ENCODE results near the gene GABRB1.

GABRB1 gene

DNA sequence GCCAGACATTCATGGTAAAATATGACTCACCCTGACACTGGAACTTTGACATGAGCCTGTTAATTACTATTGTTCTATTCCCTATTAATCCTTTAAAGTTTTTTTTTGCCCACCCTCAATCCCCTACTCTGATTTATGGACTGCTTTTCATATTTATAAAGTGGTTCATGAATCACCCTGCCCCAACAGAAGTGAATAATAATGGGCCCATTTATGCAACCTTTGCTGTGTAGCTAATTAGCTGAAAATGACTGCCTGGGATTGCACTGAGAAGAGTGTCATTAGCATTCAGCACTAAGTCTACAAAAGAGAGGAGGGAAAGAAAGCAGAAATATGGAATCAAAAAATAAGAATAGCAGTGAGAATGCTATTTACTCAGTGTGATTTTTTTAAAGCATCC is 277.8 kb downstream of the GABRB1 start:
- no peak for TF ChIP-seq CTCF (IDR thresholded peaks at IDR 0.05)

GRCh38 chr4:47312170-47312569 is 280.8 kb downstream of the GABRB1 start:
- TF ChIP-seq CTCF (IDR thresholded peaks at IDR 0.05) = no peak

- no peak for TF ChIP-seq CTCF (IDR thresholded peaks at IDR 0.05)
Observed at GRCh38 chr4:47313384-47313783, 282.0 kb downstream of the GABRB1 start.

DNA sequence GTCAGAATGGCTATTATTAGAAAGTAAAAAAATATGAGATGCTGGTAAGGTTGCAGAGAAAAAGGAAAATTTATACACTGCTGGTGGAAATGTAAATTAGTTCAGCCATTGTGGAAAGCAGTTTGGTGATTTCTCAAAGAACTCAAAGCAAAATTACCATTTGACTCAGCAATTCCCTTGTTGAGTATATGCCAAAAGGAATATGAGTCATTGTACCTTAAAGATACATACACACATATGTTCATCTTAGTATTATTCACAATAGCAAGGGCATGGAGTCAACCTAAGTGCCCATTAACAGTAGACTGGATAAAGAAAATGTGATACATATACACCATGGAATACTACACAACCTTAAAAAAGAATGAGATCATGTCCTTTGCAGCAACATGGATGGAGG is 284.0 kb downstream of the GABRB1 start:
- no peak for TF ChIP-seq CTCF (IDR thresholded peaks at IDR 0.05)

DNA sequence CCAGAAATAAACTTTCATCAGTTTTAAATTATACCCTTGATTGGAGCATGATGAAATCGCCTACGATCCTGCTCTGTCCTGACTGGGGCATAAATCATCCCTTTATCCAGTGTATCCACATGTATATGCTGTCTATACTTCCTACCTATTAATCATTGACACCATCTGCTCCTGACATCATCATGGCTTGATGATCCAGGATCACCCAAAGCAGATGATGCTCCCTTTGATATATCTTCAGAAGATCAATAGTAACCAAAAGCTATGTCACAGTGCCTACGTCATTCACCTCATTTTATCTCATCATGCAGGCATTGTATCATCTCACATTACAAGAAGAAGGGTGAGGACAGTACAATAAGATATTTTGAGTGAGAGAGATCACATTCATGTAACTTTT is 294.7 kb downstream of the GABRB1 start:
- TF ChIP-seq CTCF (IDR thresholded peaks at IDR 0.05) = no peak

DNA sequence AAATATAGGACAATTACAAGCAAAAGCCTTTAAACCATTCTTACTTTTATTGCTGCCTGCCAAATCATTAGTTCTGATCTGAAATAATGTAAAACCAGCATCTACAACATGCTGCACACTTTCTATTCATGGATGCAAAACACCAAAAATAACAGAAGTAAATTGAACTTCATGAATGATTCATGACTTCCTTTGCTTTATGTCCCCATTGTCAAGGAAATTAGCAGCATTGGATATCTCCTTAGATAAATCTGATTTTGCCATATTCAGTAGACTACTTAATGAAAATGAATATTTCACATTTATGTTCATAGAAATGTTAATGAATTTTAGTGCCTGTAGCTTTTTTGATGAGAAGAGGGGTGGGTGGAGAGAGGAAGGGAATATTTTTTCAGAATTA is 299.5 kb downstream of the GABRB1 start:
- no peak for TF ChIP-seq CTCF (IDR thresholded peaks at IDR 0.05)

GRCh38 chr4:47334652-47335051 is 303.3 kb downstream of the GABRB1 start:
- TF ChIP-seq CTCF (IDR thresholded peaks at IDR 0.05) = no peak

DNA sequence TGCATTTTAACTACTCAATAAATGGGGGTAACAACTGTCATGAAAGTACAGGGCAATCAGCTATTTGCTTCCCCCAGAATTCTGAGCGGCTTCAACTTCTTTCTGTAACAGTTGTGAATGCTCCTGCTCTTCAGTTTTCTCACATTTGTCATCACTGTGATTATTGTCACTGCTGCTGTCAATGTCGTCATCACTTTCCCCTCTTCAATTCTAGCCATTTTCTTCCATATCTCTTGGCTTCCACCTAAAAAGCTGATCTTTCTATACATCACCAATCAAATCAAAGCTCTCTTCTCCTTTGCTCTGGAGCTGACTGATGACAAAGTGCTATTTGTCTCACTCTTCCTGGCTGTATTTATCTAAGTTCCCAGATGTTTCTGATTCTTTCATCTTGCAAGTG is 306.5 kb downstream of the GABRB1 start:
- no peak for TF ChIP-seq CTCF (IDR thresholded peaks at IDR 0.05)

Measured in LNCAP (cell line).